HG03575 (cell line): ENCODE results near the gene TYW1.
"Not testable (repeated sequence)": the region's sequence is repeated elsewhere in the genome, so short reads cannot be mapped to it uniquely, and the experiment has no call there.

Experiments
- ATAC-seq: cut with Tn5 transposase; IDR thresholded peaks from one replicate; pipeline ENCODE4 v1.9.1; 2021; ENCODE audit not compliant: unreplicated experiment, insufficient number of reproducible peaks, low FRiP score; ENCODE audit errors: extremely low read depth

The TYW1 gene

DNA sequence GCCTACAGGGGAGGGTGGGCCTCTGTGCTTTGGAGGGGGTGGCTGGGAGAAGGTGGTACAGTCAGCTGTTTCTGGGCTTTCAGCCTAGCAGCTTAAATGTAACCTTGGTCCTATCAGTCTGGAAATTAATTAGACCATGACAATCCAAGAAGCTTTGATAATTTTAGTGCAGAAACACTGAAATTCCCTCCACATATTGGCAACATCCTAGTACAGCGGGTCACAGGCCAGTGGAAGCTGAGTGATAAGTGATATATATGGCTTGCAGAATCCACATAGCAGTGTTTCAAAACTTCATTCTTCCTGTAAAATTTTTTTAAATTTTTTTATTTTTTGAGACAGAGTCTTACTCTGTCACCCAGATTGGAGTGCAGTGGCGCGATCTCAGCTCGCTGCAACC lies 212.6 kb downstream of the TYW1 start:
- no peak for ATAC-seq

DNA sequence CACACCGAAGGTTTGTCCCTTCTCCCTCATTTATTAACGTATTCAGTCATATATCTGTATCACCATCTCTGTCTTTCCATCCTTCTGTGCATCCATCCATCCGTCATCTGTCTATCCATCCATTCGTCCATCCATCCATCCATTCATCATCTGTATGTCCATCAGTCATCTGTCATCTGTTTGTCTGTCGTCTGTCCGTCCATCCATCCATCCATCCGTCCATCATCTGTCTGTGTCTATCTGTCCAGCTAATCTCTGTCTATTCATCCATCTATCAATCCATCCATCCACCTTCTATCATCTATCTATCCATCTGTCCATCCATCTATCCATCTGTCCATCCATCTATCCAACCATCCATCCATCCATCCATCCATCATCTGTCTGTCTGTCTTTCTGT lies 213.9 kb downstream of the TYW1 start:
- no peak for ATAC-seq

DNA sequence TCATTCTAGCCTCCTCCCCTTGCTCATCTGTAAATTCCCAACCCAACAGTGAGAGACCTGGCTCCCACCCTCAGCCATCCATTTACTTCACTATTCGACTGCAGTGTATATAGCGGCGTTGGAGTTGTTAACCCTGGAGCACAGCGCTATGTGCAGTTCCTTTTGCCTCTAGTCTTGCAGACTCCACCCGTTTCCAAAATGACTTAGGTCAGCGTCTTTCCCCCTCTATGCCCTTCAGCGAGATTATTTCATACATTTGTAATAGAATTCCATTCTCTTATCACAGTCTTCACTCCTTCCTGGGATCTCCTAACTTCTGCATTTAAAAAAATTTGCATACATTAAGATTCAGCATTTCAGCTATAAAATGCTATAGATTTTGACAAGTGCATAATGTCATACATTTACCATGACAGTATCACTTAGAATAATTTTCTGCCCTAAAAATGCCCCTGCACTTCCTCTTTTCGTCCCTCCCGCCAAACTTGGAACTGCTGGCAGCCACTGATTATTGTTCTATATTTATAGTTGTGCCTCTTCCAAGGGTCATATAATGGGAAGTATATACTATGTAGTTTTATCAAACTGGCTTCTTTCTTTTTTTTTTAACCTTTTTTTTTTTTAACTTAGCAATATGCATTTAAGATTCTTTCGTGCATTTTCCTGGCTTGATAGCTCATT lies 215.2 kb downstream of the TYW1 start:
- not testable (repeated sequence) for ATAC-seq

DNA sequence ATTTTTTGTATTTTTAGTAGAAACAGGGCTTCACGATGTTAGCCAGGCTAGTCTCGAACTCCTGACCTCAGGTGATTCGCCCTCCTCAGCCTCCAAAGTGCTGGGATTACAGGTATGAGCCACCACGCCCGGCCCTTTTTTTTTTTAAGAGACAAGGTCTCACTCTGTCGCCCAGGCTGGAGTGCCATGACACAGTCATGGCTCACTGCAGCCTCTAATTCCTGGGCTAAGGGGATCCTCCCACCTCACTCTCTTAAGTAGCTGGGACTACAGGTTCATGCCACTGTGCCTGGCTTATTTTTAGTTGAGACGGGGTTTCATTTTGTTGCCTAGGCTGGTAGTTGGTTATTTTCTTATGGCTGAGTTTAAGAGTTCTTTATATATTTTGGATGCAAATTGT lies 216.4 kb downstream of the TYW1 start:
- ATAC-seq: not testable (repeated sequence)

DNA sequence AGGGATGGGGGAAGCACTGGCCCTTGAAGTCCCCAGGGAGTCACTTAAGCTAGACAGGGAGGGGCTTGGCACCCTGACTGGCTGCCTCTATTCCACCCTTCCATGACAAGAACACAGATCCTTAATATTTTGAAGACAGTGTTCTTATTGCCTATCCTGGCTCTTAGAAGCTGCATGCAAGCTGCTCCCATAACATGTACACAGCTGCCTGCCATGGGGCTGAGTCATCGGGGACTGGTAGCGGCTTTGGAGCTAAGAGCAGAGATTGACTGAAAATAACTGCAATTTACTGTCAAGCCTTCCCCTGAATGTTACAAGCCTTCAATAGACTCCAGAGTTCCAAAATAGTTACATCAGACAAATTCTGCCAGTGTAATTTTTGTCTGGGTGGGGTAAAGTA lies 226.9 kb downstream of the TYW1 start:
- ATAC-seq: not testable (repeated sequence)

DNA sequence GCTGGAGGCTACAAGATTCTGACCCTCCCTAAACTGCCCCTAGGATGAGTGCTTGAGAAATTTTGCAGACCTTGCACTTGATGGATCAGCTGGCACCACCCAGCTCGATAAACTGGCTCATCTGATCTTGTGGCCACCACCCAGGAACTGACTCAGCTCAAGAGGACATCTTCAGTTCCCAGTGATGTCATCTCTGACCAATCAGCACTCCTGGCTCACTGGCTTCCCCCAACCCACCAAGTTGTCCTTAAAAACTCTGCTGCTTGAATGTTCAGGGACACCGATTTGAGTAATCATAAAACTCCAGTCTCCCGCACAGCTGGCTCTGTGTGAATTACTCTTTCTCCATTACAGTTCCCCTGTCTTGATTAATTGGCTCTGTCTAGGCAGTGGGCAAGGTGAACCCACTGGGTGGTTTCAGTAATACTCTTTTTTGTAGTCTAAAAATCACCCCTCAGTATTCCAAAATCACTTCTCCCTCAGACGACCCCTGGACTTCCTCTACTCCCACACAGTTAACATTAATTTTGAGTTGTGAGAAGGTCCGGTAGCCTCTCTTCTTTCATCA lies 229.8 kb downstream of the TYW1 start:
- not testable (repeated sequence) for ATAC-seq

DNA sequence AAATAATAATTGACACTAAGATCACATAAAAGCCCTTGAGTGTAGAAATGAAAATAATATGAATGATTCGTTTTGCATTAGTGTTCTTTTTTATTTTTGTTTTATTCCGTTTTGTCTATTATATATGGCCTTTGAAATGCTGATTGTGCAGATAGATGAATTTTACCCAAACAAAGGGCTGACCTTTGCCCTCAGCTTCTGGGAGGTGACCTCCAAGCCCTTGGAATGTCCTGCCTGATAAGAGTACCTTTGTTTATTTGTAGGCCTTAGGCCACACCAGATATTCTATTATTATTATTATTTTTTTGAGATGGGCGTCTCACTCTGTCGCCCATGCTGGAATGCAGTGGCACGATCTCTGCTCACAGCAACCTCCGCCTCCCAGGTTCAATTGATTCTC lies 230.3 kb downstream of the TYW1 start:
- not testable (repeated sequence) for ATAC-seq

DNA sequence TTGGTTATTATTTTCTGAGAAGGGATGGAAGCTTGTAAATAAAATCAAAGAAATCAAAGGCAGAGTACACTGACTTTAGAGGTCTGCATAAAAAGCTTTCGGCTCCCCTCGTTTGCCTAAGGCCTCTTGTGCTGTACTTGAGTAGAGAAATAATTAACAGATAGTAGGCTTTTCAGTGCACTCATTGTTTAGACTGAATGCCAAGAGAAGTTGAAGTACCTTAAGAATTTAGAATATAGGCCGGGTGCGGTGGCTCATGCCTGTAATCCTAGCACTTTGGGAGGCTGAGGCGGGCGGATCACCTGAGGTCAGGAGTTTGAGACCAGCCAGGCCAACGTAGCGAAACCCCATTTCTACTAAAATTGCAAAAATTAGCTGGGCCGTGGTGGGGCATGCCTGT lies 232.4 kb downstream of the TYW1 start:
- not testable (repeated sequence) for ATAC-seq

DNA sequence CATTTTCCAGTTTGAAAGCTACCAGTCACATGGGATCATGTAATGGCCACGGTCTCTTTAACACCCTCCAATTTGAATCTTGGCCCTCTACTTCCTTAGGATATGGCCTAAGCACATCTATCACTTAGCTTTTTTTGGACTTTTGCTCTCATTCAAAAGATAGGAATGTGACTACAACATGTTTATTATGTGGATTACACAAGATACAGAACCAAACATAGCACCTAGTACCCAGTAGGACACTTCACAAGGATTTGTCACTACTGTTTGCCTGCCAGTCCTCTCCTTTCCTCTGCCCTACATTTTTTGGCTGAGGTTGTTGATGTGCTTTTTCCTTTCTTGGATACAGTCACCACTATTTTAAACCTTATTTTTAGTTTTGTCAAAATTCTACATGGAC lies 233.4 kb downstream of the TYW1 start:
- ATAC-seq: not testable (repeated sequence)

DNA sequence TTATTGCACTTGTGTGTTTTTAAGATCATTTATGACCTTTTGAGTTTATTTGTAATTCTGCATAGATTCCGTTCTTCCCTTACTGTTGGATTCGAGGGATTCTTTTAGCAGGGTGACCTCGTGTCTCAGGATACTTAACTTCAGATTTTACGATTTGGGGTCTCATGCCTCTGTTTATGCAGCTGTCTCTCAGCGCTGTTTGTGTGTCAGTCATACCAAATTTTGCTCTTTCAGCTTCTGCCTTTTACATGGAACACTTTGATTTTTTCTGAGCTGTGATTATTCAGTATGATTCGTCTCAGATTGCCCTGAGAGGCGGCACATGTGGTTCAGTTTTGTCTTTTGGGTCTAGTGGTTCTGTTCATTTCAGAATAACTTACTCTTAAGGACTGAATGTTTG lies 236.9 kb downstream of the TYW1 start:
- ATAC-seq: not testable (repeated sequence)

DNA sequence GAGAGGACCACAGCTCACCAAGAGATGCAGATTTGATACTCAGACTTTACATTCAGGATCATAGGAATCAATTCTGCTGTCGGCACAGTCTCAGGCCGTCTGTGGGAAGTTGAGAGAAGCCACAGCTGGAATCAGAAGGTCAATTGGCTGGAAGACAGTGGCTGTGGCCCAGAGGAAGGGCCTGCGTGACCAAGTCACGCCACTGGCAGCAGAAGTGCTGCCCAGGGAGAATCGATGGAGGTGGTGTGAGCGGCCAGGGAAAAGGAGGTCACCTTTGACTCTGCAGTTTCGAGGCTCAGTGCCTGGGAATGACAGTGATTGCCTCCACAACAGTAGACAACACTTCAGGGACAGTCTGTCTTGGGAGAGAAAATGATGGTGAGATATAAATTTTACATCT lies 239.6 kb downstream of the TYW1 start:
- not testable (repeated sequence) for ATAC-seq

DNA sequence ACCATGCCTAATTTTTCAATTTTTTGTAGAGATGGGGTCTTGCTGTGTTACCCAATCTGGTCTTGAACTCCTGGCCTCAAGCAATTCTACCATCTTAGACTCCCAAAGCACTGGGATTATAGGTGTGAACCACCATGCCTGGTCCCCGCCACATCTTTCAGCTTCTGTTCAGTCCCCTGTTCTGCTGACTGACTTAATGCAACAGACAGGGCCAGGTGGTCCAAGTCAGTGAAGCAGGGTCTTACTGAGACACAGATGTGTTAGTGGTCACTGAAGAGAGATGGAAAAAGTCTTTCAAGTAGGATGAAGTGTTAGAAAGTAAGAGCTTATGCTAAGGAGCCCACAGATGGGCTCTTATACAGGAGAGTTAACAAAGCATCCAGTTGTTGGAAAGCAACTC lies 246.2 kb downstream of the TYW1 start:
- ATAC-seq: not testable (repeated sequence)

DNA sequence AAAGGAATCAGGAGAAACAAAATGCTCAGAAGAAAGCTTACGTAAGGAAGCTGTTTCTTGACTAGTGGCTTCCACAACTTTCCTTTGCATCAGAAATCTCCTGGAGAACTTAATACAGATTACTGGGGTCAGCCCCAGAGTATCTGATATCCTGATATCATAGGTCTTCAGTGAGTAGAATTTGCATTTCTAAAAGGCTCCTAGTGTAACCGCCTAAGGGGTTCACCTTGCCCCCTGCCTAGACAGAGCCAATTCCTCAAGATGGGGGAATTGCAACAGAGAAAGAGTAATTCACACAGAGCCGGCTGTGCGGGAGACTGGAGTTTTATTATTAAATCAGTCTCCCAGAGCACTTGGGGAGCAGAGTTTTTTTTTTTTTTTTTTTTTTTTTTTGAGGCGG lies 251.7 kb downstream of the TYW1 start:
- not testable (repeated sequence) for ATAC-seq

DNA sequence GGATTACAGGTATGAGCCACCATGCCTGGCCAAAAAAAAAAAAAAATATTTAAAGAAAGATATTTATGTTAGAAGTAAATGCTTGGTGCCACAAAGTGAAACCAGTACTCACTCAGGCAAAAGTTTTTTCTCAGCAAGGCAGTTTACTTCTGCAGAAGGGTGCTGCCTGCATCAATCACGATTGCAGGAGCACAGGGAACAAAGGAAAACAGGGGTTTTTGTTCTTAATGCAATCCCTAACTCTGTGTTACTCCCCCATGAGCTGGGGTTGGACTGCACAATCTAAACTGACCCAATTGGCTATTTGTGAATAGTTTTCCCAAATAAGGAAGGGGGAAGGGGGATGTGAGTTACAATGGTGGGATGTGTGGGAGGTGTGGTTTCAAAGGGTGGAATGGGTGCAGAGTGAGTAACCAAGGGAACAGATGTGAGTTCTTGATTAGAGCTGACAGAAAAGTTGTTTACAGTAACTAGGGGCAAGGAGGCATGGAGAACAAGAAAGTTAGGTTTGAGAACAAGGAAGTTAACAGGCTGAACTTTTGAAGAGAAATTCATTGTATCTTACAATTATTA lies 255.4 kb downstream of the TYW1 start:
- no peak for ATAC-seq

DNA sequence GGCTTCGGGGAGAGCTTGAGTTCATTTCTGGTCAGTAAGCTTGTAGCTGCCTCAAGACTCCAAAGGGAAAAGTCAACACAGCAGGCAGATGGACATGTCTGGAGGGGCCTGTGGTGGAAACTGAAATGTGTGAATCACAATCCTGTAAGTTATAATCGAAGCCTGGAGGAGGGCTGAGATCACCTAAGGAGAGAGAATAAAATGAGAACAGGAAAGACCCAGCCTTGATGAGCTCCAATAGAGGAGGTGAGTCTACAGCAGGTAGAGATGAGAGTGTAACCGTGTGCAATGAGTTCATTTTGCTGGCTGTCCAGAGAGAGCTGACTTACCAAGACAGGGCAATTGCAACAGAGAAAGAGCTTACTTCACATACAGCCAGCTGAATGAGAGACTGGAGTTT lies 258.4 kb downstream of the TYW1 start:
- ATAC-seq: not testable (repeated sequence)

DNA sequence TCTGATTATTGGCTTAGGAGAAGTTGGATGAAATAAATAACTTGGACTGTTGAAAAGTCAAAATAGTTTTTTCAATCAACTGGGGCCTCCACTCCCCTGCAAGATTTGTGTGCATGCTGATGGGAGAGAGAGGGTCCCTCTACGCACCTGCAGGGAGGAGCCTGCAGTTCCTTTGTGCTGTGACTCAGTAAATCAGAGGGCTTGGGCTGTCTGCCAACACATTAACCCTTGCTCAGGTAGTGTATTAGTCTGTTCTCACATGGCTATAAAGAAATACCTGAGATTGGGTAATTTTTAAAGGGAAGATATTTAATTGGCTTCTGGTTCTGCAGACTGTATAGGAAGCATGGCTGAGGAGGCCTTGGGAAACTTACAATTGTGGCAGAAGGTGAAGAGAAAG lies 261.1 kb downstream of the TYW1 start:
- not testable (repeated sequence) for ATAC-seq

DNA sequence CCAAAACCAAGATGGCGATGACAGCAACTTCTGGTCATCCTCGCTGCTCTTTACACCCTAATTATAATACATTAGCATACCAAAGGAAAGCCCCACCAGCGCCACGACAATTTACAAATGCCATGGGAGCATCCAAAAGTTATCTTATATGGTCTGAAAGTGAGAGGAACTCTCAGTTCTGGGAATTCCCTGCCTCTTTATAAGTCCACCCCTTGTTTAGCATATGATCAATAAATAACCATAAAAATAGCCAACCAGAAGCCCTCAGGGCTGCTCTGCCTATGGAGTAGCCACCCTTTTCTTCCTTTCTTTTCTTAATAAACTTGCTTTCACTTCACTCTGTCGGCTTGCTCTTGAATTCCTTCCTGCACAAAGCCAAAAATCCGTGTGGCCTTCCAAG lies 262.7 kb downstream of the TYW1 start:
- ATAC-seq: not testable (repeated sequence)

DNA sequence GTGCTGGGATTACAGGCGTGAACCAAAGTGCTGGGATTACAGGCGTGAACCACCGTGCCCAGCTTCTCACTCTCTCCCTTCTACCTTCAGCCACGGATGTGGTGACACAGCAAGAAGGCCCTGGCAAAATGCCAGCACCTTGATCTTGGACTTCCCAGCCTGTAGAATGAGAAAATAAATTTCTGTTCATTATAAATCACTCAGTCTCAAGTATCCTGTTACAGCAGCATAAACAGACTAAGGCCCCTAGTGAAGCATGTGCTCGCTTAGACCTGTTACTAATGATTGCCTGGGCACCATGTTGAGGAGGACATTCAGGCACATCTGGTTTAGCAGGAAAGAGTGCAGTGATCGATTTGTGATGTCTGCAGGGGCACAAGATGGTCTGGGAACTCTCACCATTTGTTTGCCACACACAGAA lies 263.5 kb downstream of the TYW1 start:
- ATAC-seq: not testable (repeated sequence)

DNA sequence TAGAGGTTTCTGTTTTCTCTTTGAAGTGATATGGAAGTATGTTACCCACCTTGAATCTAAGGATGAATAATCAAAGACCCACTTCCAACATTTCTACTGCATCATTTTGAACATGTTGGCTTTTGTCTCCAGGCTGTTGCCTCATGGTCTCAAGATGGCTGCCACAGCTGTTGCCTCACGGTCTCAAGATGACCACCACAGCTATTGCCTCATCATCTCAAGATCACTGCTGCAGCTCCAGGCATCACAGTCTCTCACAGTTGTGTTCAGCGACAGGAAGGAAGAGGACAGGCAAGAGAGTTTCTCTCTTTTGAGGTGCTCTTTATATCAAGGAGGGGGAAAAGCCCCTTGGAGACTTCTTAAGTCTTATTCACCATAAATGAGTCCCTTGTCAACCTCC lies 267.4 kb downstream of the TYW1 start:
- not testable (repeated sequence) for ATAC-seq

DNA sequence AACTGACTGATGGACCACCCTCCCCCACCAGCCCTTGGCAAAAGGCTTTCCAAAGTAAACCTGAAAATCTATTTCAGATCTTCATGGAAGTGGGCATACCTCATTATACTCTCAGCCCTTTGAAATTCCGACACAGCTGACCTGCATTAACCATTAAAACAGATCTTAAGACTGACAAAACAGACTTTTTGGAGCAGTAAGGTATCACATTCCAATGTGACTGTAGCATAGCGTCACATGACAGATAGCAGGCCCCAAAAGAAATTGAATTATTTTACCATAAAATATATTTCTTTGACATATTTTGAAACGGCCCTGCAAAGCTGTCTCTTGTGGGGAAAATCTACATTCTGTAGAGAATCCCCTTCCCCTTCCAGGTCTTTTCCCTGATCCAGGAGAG lies 269.4 kb downstream of the TYW1 start:
- not testable (repeated sequence) for ATAC-seq
